Measurements from ENCODE around the gene KIR3DL2. TPM values are rescaled to one million over a fixed set of nuclear protein-coding genes. Genes with fewer than 3 reads are reported as not detected.
"Not testable (repeated sequence)": the region's sequence is repeated elsewhere in the genome, so short reads cannot be mapped to it uniquely, and the experiment has no call there.

Gene KIR3DL2
- total RNA-seq, 1 donor from 2014 or later = not detected

GRCh38 chr19:54859421-54859820 lies 9.2 kb downstream of the KIR3DL2 start:
- ATAC-seq; DNase-seq (ENCODE audit: low spot score): not testable (repeated sequence)

- not testable (repeated sequence) for DNase-seq (ENCODE audit: low spot score); ATAC-seq
These were observed 13.2 kb downstream of the KIR3DL2 start for GRCh38 chr19:54863459-54863858.

- no peak for ATAC-seq
- DNase-seq (ENCODE audit: low spot score) = no peak
These were observed 21.5 kb downstream of the KIR3DL2 start for GRCh38 chr19:54871696-54872095.

- no peak for DNase-seq (ENCODE audit: low spot score)
- ATAC-seq = no peak
These were observed 23.7 kb downstream of the KIR3DL2 start, which contains the start of gene FCAR for GRCh38 chr19:54873990-54874389. Gene FCAR (plus strand): TSS chr19:54874235. CDS start chr19:54874290, 55 bp downstream.

- DNase-seq (ENCODE audit: low spot score) = no peak
- no peak for ATAC-seq
These were observed 25.3 kb downstream of the KIR3DL2 start for GRCh38 chr19:54875506-54875905.

- ATAC-seq = no peak
- DNase-seq (ENCODE audit: low spot score) = no peak
These were observed 27.2 kb downstream of the KIR3DL2 start for GRCh38 chr19:54877471-54877870.

- ATAC-seq (no peak), DNase-seq (ENCODE audit: low spot score) (no peak)
These were observed 31.6 kb downstream of the KIR3DL2 start for GRCh38 chr19:54881884-54882283.

- DNase-seq (ENCODE audit: low spot score) (no peak), ATAC-seq (no peak)
These were observed 32.5 kb downstream of the KIR3DL2 start for GRCh38 chr19:54882758-54883157.

- DNase-seq (ENCODE audit: low spot score) (no peak), ATAC-seq (no peak)
These were observed 33.0 kb downstream of the KIR3DL2 start for GRCh38 chr19:54883228-54883627.

GRCh38 chr19:54888239-54888638 lies 38.0 kb downstream of the KIR3DL2 start:
- ATAC-seq = no peak
- no peak for DNase-seq (ENCODE audit: low spot score)

GRCh38 chr19:54889566-54889965 lies 39.3 kb downstream of the KIR3DL2 start:
- ATAC-seq (no peak), DNase-seq (ENCODE audit: low spot score) (no peak)

GRCh38 chr19:54893406-54893805 lies 43.2 kb downstream of the KIR3DL2 start:
- DNase-seq (ENCODE audit: low spot score) = peak; percentile 15
- no peak for ATAC-seq

GRCh38 chr19:54894106-54894505 lies 43.9 kb downstream of the KIR3DL2 start:
- ATAC-seq = not testable (repeated sequence)
- DNase-seq (ENCODE audit: low spot score) = peak; percentile 15

GRCh38 chr19:54896036-54896435 lies 45.8 kb downstream of the KIR3DL2 start:
- DNase-seq (ENCODE audit: low spot score) (peak; percentile 12), ATAC-seq (no peak)

GRCh38 chr19:54898685-54899084 lies 48.4 kb downstream of the KIR3DL2 start:
- not testable (repeated sequence) for ATAC-seq; DNase-seq (ENCODE audit: low spot score)

- not testable (repeated sequence) for ATAC-seq; DNase-seq (ENCODE audit: low spot score)
These were observed 49.4 kb downstream of the KIR3DL2 start for GRCh38 chr19:54899646-54900045.

GRCh38 chr19:54901153-54901552 lies 50.9 kb downstream of the KIR3DL2 start:
- ATAC-seq; DNase-seq (ENCODE audit: low spot score): not testable (repeated sequence)

- ATAC-seq (no peak), DNase-seq (ENCODE audit: low spot score) (no peak)
These were observed 51.8 kb downstream of the KIR3DL2 start for GRCh38 chr19:54902061-54902460.

- DNase-seq (ENCODE audit: low spot score) (no peak), ATAC-seq (no peak)
These were observed 53.1 kb downstream of the KIR3DL2 start for GRCh38 chr19:54903303-54903702.

GRCh38 chr19:54904261-54904660 lies 54.0 kb downstream of the KIR3DL2 start:
- not testable (repeated sequence) for ATAC-seq; DNase-seq (ENCODE audit: low spot score)

- ATAC-seq (no peak), DNase-seq (ENCODE audit: low spot score) (no peak)
These were observed 55.2 kb downstream of the KIR3DL2 start for GRCh38 chr19:54905421-54905802.

- ATAC-seq (no peak), DNase-seq (ENCODE audit: low spot score) (no peak)
These were observed 55.7 kb downstream of the KIR3DL2 start, which contains the start of gene NCR1 for GRCh38 chr19:54905803-54906511. Gene NCR1 (plus strand): TSS chr19:54906148. CDS start chr19:54906188, 40 bp downstream.

- DNase-seq (ENCODE audit: low spot score) = no peak
- ATAC-seq = no peak
These were observed 56.6 kb downstream of the KIR3DL2 start for GRCh38 chr19:54906819-54907218.
